ENCODE data around the gene LFNG.
"Not testable (repeated sequence)": the region's sequence is repeated elsewhere in the genome, so short reads cannot be mapped to it uniquely, and the experiment has no call there.

The LFNG gene

GRCh38 chr7:2545746-2546425 is 26.3 kb downstream of the LFNG start:
- DNase-seq: no peak

GRCh38 chr7:2546776-2547586 is 27.4 kb downstream of the LFNG start:
- DNase-seq: no peak

GRCh38 chr7:2551418-2551817 is 31.8 kb downstream of the LFNG start:
- no peak for DNase-seq

GRCh38 chr7:2553108-2553507 is 33.5 kb downstream of the LFNG start:
- no peak for DNase-seq

- DNase-seq: peak in 1 of 14 donors; percentile 28
Observed at GRCh38 chr7:2553831-2554581, 34.4 kb downstream of the LFNG start.

- no peak for DNase-seq
Observed at GRCh38 chr7:2554661-2555111, 35.1 kb downstream of the LFNG start.

- DNase-seq: peak; percentile 50 to 98 (median 92)
Observed at GRCh38 chr7:2555121-2556052, 35.8 kb downstream of the LFNG start, which contains the start of gene BRAT1. TSS of gene BRAT1 (minus strand) at chr7:2555524. CDS start at chr7:2554431, 1,093 bp downstream.

- peak; percentile 48 to 95 (median 82) for DNase-seq
Observed at GRCh38 chr7:2558629-2559282, 39.2 kb downstream of the LFNG start, which contains the start of gene IQCE. TSS of gene IQCE (plus strand) at chr7:2558979. CDS start at chr7:2559182, 203 bp downstream.

GRCh38 chr7:2559283-2559950 is 39.8 kb downstream of the LFNG start:
- DNase-seq: no peak

- not testable (repeated sequence) for DNase-seq
Observed at GRCh38 chr7:2563955-2564354, 44.4 kb downstream of the LFNG start.

- DNase-seq: no peak
Observed at GRCh38 chr7:2564970-2565540, 45.5 kb downstream of the LFNG start.

GRCh38 chr7:2566348-2566889 is 46.8 kb downstream of the LFNG start:
- DNase-seq: no peak

- DNase-seq: peak in 1 of 14 donors; percentile 52
Observed at GRCh38 chr7:2566890-2567678, 47.5 kb downstream of the LFNG start.

- peak in 9 of 14 donors; percentile 10 to 52 (median 34) for DNase-seq
Observed at GRCh38 chr7:2567679-2568278, 48.2 kb downstream of the LFNG start.

GRCh38 chr7:2568521-2569223 is 49.1 kb downstream of the LFNG start:
- no peak for DNase-seq

GRCh38 chr7:2569421-2569820 is 49.8 kb downstream of the LFNG start:
- no peak for DNase-seq

GRCh38 chr7:2570021-2570420 is 50.4 kb downstream of the LFNG start:
- no peak for DNase-seq

GRCh38 chr7:2571409-2571808 is 51.8 kb downstream of the LFNG start:
- no peak for DNase-seq
